Urothelium cell line (cell line): Measurements from ENCODE around the gene AKTIP.
"Not testable (repeated sequence)": the region's sequence is repeated elsewhere in the genome, so short reads cannot be mapped to it uniquely, and the experiment has no call there.

Source experiments
- DNase-seq: peaks from one replicate; pipeline ENCODE4 v3.0.0; 2011; ENCODE audit warnings: low spot score, mixed read lengths
- FAIRE-seq: peaks from 2 replicates; lab custom pipeline; 2011; peaks lifted over from hg19 to GRCh38; lab: Jason Lieb, UNC

Gene AKTIP

GRCh38 chr16:53517851-53518250, 14.8 kb upstream of the AKTIP start:
- DNase-seq, result no peak
- FAIRE-seq, result no peak

GRCh38 chr16:53515811-53516210, 12.8 kb upstream of the AKTIP start:
- DNase-seq (no peak), FAIRE-seq (no peak)

GRCh38 chr16:53515259-53515658, 12.2 kb upstream of the AKTIP start:
- DNase-seq, result no peak

GRCh38 chr16:53512795-53513194, 9.8 kb upstream of the AKTIP start:
- not testable (repeated sequence) for FAIRE-seq, DNase-seq

More at GRCh38 chr16:53515259-53515658, 12.2 kb upstream of the AKTIP start:
- FAIRE-seq, result no peak

GRCh38 chr16:53511403-53512280, 8.6 kb upstream of the AKTIP start:
- DNase-seq, result no peak
- no peak for FAIRE-seq

GRCh38 chr16:53511084-53511402, 8.0 kb upstream of the AKTIP start:
- DNase-seq, result no peak
- FAIRE-seq, result no peak

- FAIRE-seq (no peak), DNase-seq (no peak)
Observed at GRCh38 chr16:53510704-53511070, 7.7 kb upstream of the AKTIP start.

- DNase-seq, result peak; percentile 77
- no peak for FAIRE-seq
Observed at GRCh38 chr16:53509906-53510703, 7.1 kb upstream of the AKTIP start.

GRCh38 chr16:53507464-53508179, 4.6 kb upstream of the AKTIP start:
- no peak for FAIRE-seq

GRCh38 chr16:53506254-53506653, 3.2 kb upstream of the AKTIP start:
- FAIRE-seq, result no peak
- no peak for DNase-seq

More at GRCh38 chr16:53507464-53508179, 4.6 kb upstream of the AKTIP start:
- no peak for DNase-seq

GRCh38 chr16:53504665-53505064, 1.7 kb upstream of the AKTIP start:
- FAIRE-seq (no peak), DNase-seq (no peak)

GRCh38 chr16:53503991-53504663, 1.1 kb upstream of the AKTIP start:
- no peak for DNase-seq
- no peak for FAIRE-seq

- DNase-seq (peak; percentile 99), FAIRE-seq (no peak)
Observed at GRCh38 chr16:53503270-53503923, 388 bp upstream of the AKTIP start.

- FAIRE-seq, result no peak
- DNase-seq, result no peak
Observed at GRCh38 chr16:53501216-53501859, 1.7 kb downstream of the AKTIP start.

GRCh38 chr16:53498984-53499383, 4.0 kb downstream of the AKTIP start:
- FAIRE-seq (no peak), DNase-seq (no peak)

- FAIRE-seq (no peak), DNase-seq (no peak)
Observed at GRCh38 chr16:53495325-53495724, 7.7 kb downstream of the AKTIP start.

GRCh38 chr16:53494636-53495035, 8.4 kb downstream of the AKTIP start:
- DNase-seq, result no peak
- FAIRE-seq, result no peak

GRCh38 chr16:53492503-53492902, 10.5 kb downstream of the AKTIP start:
- FAIRE-seq, result no peak
- DNase-seq, result no peak

GRCh38 chr16:53489755-53490154, 13.3 kb downstream of the AKTIP start:
- FAIRE-seq (no peak), DNase-seq (no peak)

GRCh38 chr16:53486230-53486629, 16.8 kb downstream of the AKTIP start:
- DNase-seq, result no peak
- FAIRE-seq, result no peak
